Activated CD8-positive, alpha-beta memory T cell treated with anti-CD3 and anti-CD28 coated beads, Interleukin-2, amount 50 U/mL, for 24 hours (primary cell): Measurements from ENCODE around the gene KIF26A.

Experiments used
- DNase-seq: peaks from one replicate; pipeline ENCODE4 v3.0.0-alpha.2; 2020; ENCODE audit errors: extremely low read depth

Gene KIF26A

GRCh38 chr14:104112609-104113571, 25.5 kb upstream of the KIF26A start:
- no peak for DNase-seq

DNA sequence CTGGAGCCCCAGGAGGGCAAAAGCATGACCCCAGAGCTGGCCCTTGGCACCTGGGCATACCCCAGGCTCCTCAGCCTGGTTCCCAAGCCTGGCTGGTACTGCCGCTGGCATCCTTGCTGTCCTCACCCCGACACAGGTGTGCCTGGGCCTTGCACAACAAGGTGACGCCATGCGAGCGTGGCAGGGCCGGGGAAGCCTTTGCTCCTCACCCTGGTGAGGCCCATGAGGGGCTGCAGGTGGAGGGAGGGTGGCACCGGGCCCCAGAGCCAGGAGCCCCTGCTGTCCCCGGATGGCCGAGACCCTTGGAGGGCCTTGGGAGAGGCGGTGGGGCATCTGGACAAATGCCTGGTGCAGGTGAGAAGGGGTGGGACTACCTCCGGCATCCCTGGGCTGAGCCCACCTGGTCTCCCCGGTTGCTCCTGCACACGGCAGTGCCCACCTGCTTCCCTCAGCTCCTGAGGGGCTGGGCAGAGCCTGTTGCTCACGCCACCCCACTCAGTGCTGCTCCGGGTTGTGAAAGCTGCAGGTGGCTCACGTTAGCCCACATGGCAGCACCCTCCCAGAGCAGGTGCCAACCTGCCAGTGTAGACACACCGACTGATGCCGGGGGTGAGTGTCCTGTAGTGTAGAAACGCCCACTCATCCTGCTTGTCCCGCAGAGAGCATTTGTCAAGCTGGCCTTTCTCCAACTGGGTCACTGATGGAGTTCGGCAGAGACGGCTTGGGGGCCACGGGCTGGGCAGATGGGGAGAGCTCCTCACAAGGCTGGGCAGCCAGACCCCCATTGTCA, 24.6 kb upstream of the KIF26A start:
- no peak for DNase-seq

DNA sequence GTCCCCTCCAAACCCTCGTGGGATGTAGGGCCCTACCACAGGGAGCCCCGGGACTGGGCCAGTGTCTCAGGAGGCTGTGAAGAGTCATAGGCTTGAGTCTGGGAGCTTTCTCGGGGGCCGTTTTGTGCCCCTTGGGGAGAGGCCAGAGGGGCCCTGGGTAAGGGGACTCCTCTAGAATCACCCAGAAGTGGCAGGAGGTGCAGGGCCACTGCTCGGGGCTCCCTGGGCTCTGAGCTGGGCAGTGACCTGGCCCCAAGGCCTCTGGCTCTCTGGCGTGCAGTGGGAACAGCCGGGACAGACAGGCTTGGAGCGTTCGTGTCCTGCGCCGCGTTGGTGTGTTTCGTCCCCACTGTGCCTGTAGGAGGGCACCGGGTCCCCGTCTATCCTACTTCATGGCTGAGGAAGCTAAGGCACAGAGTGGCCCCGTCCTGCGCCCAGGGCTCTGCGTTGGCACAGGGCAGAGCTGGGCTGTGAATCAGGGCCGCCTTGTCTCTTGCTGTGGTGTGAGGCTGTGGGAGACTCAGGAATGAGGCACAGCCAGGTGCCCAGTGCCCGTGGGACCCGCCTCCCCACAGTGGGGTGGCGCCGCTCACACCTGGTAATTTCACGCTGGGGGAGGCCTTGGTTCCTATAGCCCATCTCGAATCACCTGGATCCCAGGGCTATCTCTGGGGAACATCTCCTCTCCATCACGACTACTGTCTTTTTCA, 23.8 kb upstream of the KIF26A start:
- no peak for DNase-seq

- DNase-seq = no peak
Measured at GRCh38 chr14:104115131-104115600, 23.2 kb upstream of the KIF26A start.

DNA sequence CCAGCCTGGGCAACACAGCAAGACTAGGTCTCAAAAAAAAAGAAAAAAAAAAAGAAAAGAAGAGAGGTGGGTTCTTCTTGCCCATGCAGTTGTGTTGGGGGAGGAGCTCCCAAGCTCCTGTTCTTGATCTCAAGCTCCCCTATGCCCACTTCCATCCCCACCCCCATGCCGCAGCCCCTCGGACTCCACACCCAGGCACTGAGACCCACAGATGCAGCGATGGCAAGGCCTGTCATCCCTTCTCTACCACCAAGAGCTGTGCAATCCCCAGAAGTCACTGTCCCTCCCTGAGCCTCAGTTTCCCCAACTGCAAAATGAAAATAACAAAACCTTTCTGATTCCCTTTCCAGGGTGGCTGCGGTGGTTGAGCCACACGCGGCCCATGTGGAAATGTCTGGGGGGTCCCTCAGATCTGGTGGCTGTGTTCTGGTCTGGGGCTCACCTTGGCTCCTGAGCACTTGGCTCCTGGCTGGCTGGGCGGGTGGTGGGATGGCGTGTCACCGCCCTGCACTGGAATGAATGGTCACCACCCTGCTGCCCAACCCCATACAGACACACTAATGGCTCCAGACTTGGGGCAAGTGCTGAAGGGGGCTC, 22.6 kb upstream of the KIF26A start:
- no peak for DNase-seq

- DNase-seq = no peak
Measured at GRCh38 chr14:104116288-104116755, 22.1 kb upstream of the KIF26A start.

- no peak for DNase-seq
Measured at GRCh38 chr14:104116756-104117340, 21.5 kb upstream of the KIF26A start.

DNA sequence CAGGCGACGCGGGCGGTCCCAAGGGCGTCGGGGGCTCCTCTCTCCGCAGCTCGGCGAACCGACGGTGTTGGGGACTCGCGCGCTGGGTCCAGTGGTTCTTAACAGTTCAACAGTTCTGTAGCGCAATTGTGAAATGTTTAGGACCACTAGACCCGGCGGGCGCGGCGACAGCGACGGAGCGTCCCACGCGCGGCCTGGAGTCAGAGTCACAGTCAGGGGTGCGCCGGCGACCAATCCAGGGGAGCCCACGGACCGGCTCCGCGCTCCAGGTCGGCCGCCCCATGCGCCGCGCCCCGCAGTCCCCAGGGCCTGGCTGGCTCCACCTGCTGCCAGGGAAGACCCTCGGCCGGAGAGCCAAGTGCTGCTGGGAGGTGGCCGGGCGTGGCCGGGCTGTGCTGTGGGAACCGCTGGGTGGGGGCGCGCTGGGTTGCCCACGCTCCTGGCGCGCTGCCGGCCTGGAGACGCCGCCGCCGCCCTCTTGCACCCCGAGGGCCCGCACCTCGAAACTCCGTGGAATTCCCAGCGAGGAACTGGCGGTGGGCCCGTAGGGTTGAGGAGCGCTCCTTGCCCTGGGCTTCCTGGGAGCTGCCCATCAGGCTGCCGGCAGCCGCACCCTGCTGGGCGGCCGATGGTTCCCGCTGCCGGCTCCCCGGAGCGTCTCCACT, 20.9 kb upstream of the KIF26A start:
- no peak for DNase-seq

- no peak for DNase-seq
Measured at GRCh38 chr14:104118006-104118844, 20.2 kb upstream of the KIF26A start.

GRCh38 chr14:104119119-104119487, 19.3 kb upstream of the KIF26A start:
- no peak for DNase-seq

GRCh38 chr14:104119488-104120251, 18.7 kb upstream of the KIF26A start:
- no peak for DNase-seq

DNA sequence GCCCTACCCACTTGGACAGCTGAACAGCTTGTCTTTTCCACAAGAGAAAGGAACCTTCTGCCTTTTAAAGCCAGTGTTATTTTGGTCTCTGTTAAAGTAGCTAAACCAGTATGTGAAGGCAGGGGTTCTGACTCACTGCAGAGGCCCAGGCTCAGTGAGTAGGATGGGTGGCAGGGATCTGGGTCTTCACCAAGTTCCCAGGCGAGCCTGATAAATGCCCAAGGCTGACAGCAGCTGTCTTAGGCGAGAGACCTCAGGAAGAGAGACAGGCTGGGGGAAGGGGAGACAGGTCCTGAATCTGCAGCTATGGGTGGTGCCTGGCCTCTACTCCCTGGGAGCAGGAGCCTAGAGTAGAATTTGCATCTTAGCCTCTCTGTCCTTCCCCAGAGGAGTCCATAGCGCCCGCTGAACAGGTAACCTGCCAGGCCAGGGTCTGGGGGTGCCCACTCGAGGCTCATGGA, 18.1 kb upstream of the KIF26A start:
- DNase-seq = no peak

GRCh38 chr14:104121142-104121541, 17.2 kb upstream of the KIF26A start:
- DNase-seq = no peak

DNA sequence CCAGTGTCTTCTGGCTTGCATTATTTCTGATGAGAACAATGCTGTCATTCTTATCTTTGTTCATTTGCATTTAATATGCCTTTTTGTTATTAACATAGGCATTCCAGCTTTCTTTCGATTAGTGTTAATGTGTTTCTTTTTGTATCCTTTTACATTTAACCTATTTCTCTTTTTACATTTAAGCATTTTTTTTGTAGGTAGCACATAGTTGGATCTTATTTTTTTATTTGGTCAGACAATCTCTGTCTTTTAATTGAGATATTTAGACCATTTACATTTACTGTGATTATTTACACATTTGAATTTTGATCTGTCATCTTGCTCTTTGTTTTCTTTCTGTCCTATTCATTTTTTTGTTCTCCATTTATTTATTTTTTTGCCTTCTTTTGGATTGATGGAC, 14.5 kb upstream of the KIF26A start:
- DNase-seq = no peak

DNA sequence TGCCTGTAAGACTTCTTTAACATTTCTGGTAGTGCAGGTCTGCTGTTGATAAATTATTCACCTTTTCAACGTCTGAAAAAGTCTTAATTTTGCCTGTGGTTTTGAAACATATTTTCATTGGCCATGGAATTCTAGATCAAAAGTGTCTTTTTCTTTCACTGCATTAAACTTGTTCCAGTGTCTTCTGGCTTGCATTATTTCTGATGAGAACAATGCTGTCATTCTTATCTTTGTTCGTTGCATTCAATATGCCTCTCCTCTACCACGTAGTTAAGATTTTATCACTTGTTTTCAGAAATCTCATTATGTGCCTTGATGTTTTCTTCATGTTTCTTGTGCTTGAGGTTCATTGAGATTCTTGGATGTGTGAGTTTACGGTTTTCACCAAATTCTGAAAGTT, 13.4 kb upstream of the KIF26A start:
- DNase-seq = no peak

GRCh38 chr14:104126753-104127152, 11.6 kb upstream of the KIF26A start:
- no peak for DNase-seq

DNA sequence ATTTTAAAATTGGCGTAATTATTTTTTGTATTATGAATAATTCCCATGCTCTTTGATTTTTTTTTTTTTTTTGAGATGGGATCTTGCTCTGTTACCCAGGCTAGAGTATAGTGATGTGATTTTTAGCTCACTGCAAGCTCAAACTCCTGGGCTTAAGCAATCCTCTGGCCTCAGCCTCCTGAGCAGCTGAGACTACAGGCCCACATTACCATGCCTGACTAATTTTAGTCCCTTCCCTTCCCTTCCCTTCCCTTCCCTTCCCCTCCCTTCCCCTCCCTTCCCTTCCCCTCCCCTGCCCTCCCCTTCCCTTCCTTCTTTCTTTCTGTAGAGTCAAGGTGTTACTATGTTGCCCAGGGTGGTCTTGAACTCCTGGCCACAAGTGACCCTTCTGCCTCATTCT, 9.4 kb upstream of the KIF26A start:
- no peak for DNase-seq

- DNase-seq = no peak
Measured at GRCh38 chr14:104129556-104129955, 8.8 kb upstream of the KIF26A start.
